K562 (cell line): ENCODE measurements around the gene SDCBP2. TPM values are rescaled to one million over a fixed set of nuclear protein-coding genes. Genes with fewer than 3 reads are reported as not detected.

Source experiments
- ATAC-seq: fragments of 200-7000 bp; cut with Tn5 transposase; 3 replicates; pipeline ENCODE4 v1.9.1; 2020; ENCODE audit warnings: moderate library complexity
- BruUV-seq: library from RNA; stranded (reverse); fragments of 400-500 nt; replicated peaks from 2 replicates; lab custom pipeline; 2021; lab: Mats Ljungman, UMichigan
- CTCF ChIA-PET: fragments of 300-600 bp; formaldehyde crosslinking; extraction: SDS; loops from one replicate; lab custom pipeline; 2021; ENCODE audit warnings: low intra/inter-chr PET ratio; lab: Yijun Ruan, JAX
- POLR2A ChIA-PET: fragments of 300-600, 350-650 bp; sonication (Branson Sonifier 250); formaldehyde crosslinking; extraction: SDS; loops from one replicate; lab custom pipeline; 2021; ENCODE audit warnings: antibody characterized with exemption, inconsistent platforms; lab: Yijun Ruan, JAX
- DNase-seq, 4 experiments: peaks; one replicate each; pipeline versions ENCODE4 v3.0.0 to v3.0.0-alpha.2; 2011 to 2018; ENCODE audit warnings: low spot score in 3 of 4, mixed read lengths in 3 of 4; ENCODE audit errors: extremely low read depth in 1 of 4
- FAIRE-seq: peaks from 2 replicates; lab custom pipeline; 2011; peaks lifted over from hg19 to GRCh38; lab: Jason Lieb, UNC
- H2AFZ ChIP-seq: 2 replicates; pipeline ENCODE4 v1.6.0; 2011; ENCODE audit warnings: low read depth, low read length, control low read depth, inconsistent platforms
- H3K27ac ChIP-seq: fragments of 200-600 bp; 3 replicates; pipeline ENCODE4 v1.8.0; 2011; ENCODE audit warnings: low read depth, mild to moderate bottlenecking, control low read depth, inconsistent platforms, low read length, moderate library complexity, mixed read lengths; ENCODE audit errors: extremely low read depth
- H3K27me3 ChIP-seq, 2 experiments: fragments of 300-600 bp in 1 of 2; 2 replicates in 1 of 2; 3 replicates in 1 of 2; pipeline versions ENCODE4 v1.6.0 to v1.8.0; 2011; ENCODE audit warnings: inconsistent platforms in 2 of 2, low read length in 2 of 2, mild to moderate bottlenecking in 1 of 2, mixed read lengths in 1 of 2, moderate library complexity in 1 of 2; ENCODE audit not compliant: control insufficient read depth in 2 of 2, insufficient read depth in 2 of 2
- H3K36me3 ChIP-seq: fragments of 300-600 bp; 3 replicates; pipeline ENCODE4 v1.8.0; 2011; ENCODE audit warnings: mild to moderate bottlenecking, low read length, inconsistent platforms; ENCODE audit not compliant: control insufficient read depth, insufficient read depth
- H3K4me1 ChIP-seq, 2 experiments: fragments of 200-600 bp in 1 of 2; replicated peaks in 1 of 2; 2 replicates in 1 of 2; 3 replicates in 1 of 2; pipeline versions ENCODE4 v1.5.1 to v1.8.0; 2011; ENCODE audit warnings: inconsistent platforms in 2 of 2, low read length in 2 of 2, mild to moderate bottlenecking in 1 of 2, mixed read lengths in 1 of 2, moderate library complexity in 1 of 2; ENCODE audit not compliant: control insufficient read depth in 2 of 2, insufficient read depth in 2 of 2
- H3K4me2 ChIP-seq: 2 replicates; pipeline ENCODE4 v1.6.1; 2011; ENCODE audit warnings: low read length, control low read depth, inconsistent platforms, mixed read lengths; ENCODE audit not compliant: insufficient read depth
- H3K4me3 ChIP-seq: fragments of 200-600 bp; sonication (generic), shearing (Covaris generic); 2 replicates; pipeline ENCODE4 v1.5.1; 2016; ENCODE audit warnings: control low read depth, inconsistent platforms
- H3K79me2 ChIP-seq: fragments of 200-600 bp; 3 replicates; pipeline ENCODE4 v1.8.0; 2011; ENCODE audit warnings: low read length, inconsistent platforms; ENCODE audit not compliant: control insufficient read depth, insufficient read depth
- H3K9ac ChIP-seq, 2 experiments: 2 replicates each; pipeline versions ENCODE4 v1.6.0 to v1.6.1; 2011; ENCODE audit warnings: low read depth in 2 of 2, low read length in 2 of 2, control low read depth in 1 of 2, inconsistent platforms in 1 of 2, mild to moderate bottlenecking in 1 of 2, mixed read lengths in 1 of 2; ENCODE audit not compliant: insufficient read depth in 1 of 2
- H3K9me1 ChIP-seq: one replicate; pipeline ENCODE4 v1.6.0; 2011; ENCODE audit warnings: inconsistent platforms, mild to moderate bottlenecking, low read length, moderate library complexity; ENCODE audit not compliant: control insufficient read depth, insufficient read depth
- H3K9me3 ChIP-seq: replicated peaks from 2 replicates; pipeline ENCODE4 v1.5.1; 2011; ENCODE audit warnings: low read depth, low read length, inconsistent platforms; ENCODE audit not compliant: control insufficient read depth, insufficient read depth
- H4K20me1 ChIP-seq: replicated peaks from 2 replicates; pipeline ENCODE4 v1.6.1; 2011; ENCODE audit warnings: low read length, inconsistent platforms, mixed read lengths; ENCODE audit not compliant: control insufficient read depth, insufficient read depth
- ESRRA ChIP-seq: fragments of 450-650 bp; IDR thresholded peaks from 2 replicates; pipeline ENCODE4 v1.6.1; 2014; ENCODE audit warnings: low read depth, mild to moderate bottlenecking, moderate library complexity, borderline replicate concordance
- NCOR1 ChIP-seq: fragments of 450-650 bp; IDR thresholded peaks from 2 replicates; pipeline ENCODE4 v1.6.1; 2016; ENCODE audit warnings: mild to moderate bottlenecking, moderate library complexity
- SLC30A9 ChIP-seq: fragments of 250-450 bp; sonication (Bioruptor Pico); IDR thresholded peaks from 2 replicates; pipeline ENCODE4 v1.8.0; 2022; ENCODE audit warnings: mild to moderate bottlenecking, moderate library complexity
- WGBS: fragments of 100-300 bp; shearing (Covaris generic); methylation state at CpG from one replicate; pipeline ENCODE4 v1.1.6; 2016; ENCODE audit warnings: low coverage, mixed read lengths; ENCODE audit not compliant: insufficient coverage; ENCODE audit errors: missing lambda C conversion rate; 5-methylcytosine and 5-hydroxymethylcytosine counted together
- in situ Hi-C: fragments of 300-500 bp; cut with MboI; formaldehyde crosslinking; loops from 4 replicates; pipeline ENCODE4 v1.15.0; 2018; ENCODE audit warnings: inconsistent platforms, mixed read lengths
- intact Hi-C: fragments of 100-400 bp; cut with micrococcal nuclease; formaldehyde crosslinking; loops from 2 replicates; pipeline ENCODE4 v1.14.2; 2022
- polyA plus RNA-seq, 8 experiments: library from polyadenylated mRNA; depleted of rRNA in 4 of 8; stranded (reverse) in 5 of 8; unstranded in 3 of 8; fragments of >200 nt; fragmentation: Nextera tagmentation in 2 of 8; fragmentation: Illumina TruSeq in 1 of 8; extraction: Ambion mirVana in 2 of 8; extraction: Trizol in 1 of 8; gene quantifications; 2 replicates each; pipeline versions ENCODE4 v1.2.1 to v1.2.3, GENCODE V29; 2011 to 2014; ENCODE audit warnings: inconsistent platforms in 1 of 8, missing spikeins in 1 of 8
- total RNA-seq, 7 experiments: library from RNA; depleted of rRNA in 6 of 7; stranded (reverse); fragments of >200 nt in 6 of 7; fragmentation: Illumina TruSeq in 2 of 7; extraction: Trizol in 2 of 7; gene quantifications; 2 replicates each; pipeline versions ENCODE4 v1.2.1 to v1.2.3, GENCODE V29; 2011 to 2021; ENCODE audit warnings: low replicate concordance in 1 of 7
- TF ChIP-seq, protein P1 (sequence below): sonication (generic); formaldehyde crosslinking; IDR thresholded peaks from 2 replicates; pipeline ENCODE4 v1.9.0; 2022; ENCODE audit warnings: mild to moderate bottlenecking, missing genetic modification reagents

SDCBP2 gene
- total and polyA plus RNA-seq, 9 of the 15 experiments (the other 6 are each of a cell fraction or from before 2014, with no cell fraction given), result 0.06 to 1.2 (median 0.80) TPM

DNA sequence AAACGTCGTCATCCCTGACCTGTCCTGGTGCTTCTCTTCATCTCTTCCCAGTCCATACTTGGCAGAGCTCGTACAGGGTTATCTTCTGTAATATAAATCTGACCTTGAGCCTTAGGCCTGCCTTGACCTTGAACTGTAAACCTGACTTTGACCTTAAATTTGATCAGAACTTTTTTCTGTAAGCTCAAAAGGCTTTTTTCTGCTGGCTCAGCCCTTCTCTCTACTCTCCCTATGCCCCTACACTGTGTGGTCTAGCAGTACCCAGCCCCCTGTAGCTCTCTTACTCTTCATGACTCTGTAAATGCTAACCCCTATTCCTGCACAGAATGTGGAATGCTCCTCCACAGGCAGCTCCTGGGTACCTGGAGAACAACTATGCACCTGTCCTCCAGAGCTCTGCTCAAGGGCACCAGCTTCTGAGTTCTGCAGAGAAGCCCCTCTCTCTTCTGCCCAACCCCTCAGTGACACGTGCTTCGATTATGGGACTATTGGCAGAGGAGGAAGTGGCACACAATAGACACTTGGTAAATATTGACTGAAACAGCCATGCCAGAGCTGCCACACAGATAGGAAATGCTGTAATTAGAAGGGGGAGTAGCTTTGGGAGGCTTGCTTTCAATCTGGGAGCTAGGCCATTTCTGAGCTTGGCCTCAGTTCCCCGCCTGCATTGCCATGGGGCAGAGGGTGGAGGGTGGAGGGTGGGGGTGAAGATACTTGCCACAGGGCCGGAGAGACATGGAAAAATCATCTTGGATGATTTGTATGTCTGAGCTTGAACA is 47.5 kb downstream of the SDCBP2 start:
- 61% methylated on average over 7 of the region's 7 CpGs for WGBS
- Histone ChIP-seq H3K9ac (no peak overlapping the region), H3K27me3 (no peaks in the 10 kb centered on the region; a peak in 1 of 5 replicates), H3K36me3 (no peaks in the 10 kb centered on the region; the same call in 2 of the 3 replicates), H3K9me1 (no peaks in the 10 kb centered on the region), H3K4me2 (no peak overlapping the region), H3K79me2 (peaks cover 3% of the 10 kb centered on the region; the same call in 1 of the 3 replicates), H3K9me3 (no peaks in the 10 kb centered on the region), H3K4me1 (peaks cover 7 to 15% of the 10 kb centered on the region in 2 experiments; a peak in 3 of 5 replicates)
- in situ Hi-C loops, result no loop called here
- no peak for FAIRE-seq
- DNase-seq, result no peak
- no peak for TF ChIP-seq SLC30A9
- TF ChIP-seq NCOR1, result no peak
- TF ChIP-seq, protein P1, sequence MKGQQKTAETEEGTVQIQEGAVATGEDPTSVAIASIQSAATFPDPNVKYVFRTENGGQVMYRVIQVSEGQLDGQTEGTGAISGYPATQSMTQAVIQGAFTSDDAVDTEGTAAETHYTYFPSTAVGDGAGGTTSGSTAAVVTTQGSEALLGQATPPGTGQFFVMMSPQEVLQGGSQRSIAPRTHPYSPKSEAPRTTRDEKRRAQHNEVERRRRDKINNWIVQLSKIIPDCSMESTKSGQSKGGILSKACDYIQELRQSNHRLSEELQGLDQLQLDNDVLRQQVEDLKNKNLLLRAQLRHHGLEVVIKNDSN (CRISPR knock-in tag), result no peak
- peak; percentile 47; the same call in 1 of the 2 replicates for TF ChIP-seq ESRRA
- TF ChIP-seq, all 486 proteins: peak for 1
- Histone ChIP-seq H3K27ac (no peak overlapping the region), H3K4me3 (no peak overlapping the region), H2AFZ (no peak overlapping the region), H4K20me1 (0 out of 2 replicates have a peak, but pooled peaks cover 3% of the 10 kb centered on the region)
- no TSS peak for BruUV-seq
- ATAC-seq, result no peak
- ChIA-PET CTCF (no interaction called here), POLR2A (interaction anchor here (1.2 kb wide), 1 partner anchor 27 kb away, joined by 4 read pairs; no protein-coding TSS in a partner anchor)
- intact Hi-C loops, result no loop called here
